ENCODE measurements around the gene RNPEP. TPM values are rescaled to one million over a fixed set of nuclear protein-coding genes. Genes with fewer than 3 reads are reported as not detected.

RNPEP gene
- total RNA-seq, 4 donors from 2014 or later = 44.6 to 129 (median 72.2) TPM

- intact Hi-C loops (cut with DNase I) = no loop called here
These were observed 31.2 kb downstream of the RNPEP start for GRCh38 chr1:202013603-202014002.

GRCh38 chr1:202014060-202014459 is 31.6 kb downstream of the RNPEP start:
- WGBS, 2 donors = 80 to 96% methylated on average over 5 to 6 of the region's 6 CpGs
- H3K36me3 ChIP-seq = peaks cover 0 to 52% (median 14%) of the 10 kb centered on the region in 3 donors

More at GRCh38 chr1:202013603-202014002, 31.2 kb downstream of the RNPEP start:
- 80 to 90% methylated on average over 1 to 6 of the region's 12 CpGs for WGBS, 2 donors
- DNase-seq = no peak
- H3K4me1 ChIP-seq = peaks cover 23 to 91% (median 26%) of the 10 kb centered on the region in 3 donors
- peaks cover 0 to 52% (median 14%) of the 10 kb centered on the region in 3 donors for H3K36me3 ChIP-seq
- peak overlapping the region; percentile 53 to 94 (median 90) for H3K27ac ChIP-seq
- H3K4me3 ChIP-seq = peak overlapping the region; percentile 47 to 63 (median 60)
- H3K27me3 ChIP-seq = peaks cover 0 to 9% (median 0%) of the 10 kb centered on the region in 4 donors
- no peak for TF ChIP-seq POLR2A (IDR thresholded peaks at IDR 0.05)
- TF ChIP-seq CTCF (IDR thresholded peaks at IDR 0.05) = no peak
- no peaks in the 10 kb centered on the region for H3K9me3 ChIP-seq

GRCh38 chr1:202014915-202015661 is 32.6 kb downstream of the RNPEP start:
- no peaks in the 10 kb centered on the region for H3K9me3 ChIP-seq
- peaks cover 0 to 52% (median 14%) of the 10 kb centered on the region in 3 donors for H3K36me3 ChIP-seq
- H3K27me3 ChIP-seq = peaks cover 0 to 9% (median 0%) of the 10 kb centered on the region in 4 donors
- intact Hi-C loops (cut with DNase I) = no loop called here
- H3K4me3 ChIP-seq = peak overlapping the region in 2 of 4 donors; percentile 61 to 63
- H3K27ac ChIP-seq = peak overlapping the region; percentile 52 to 94 (median 76)
- 65 to 72% methylated on average over 11 to 14 of the region's 17 CpGs for WGBS, 2 donors
- H3K4me1 ChIP-seq = peaks cover 16 to 89% (median 19%) of the 10 kb centered on the region in 3 donors
- DNase-seq = no peak
- TF ChIP-seq POLR2A (IDR thresholded peaks at IDR 0.05) (no peak), CTCF (IDR thresholded peaks at IDR 0.05) (no peak)

More at GRCh38 chr1:202014060-202014459, 31.6 kb downstream of the RNPEP start:
- peaks cover 0 to 9% (median 0%) of the 10 kb centered on the region in 4 donors for H3K27me3 ChIP-seq
- peak overlapping the region; percentile 53 to 94 (median 90) for H3K27ac ChIP-seq
- intact Hi-C loops (cut with DNase I) = no loop called here
- peaks cover 23 to 91% (median 24%) of the 10 kb centered on the region in 3 donors for H3K4me1 ChIP-seq
- no peaks in the 10 kb centered on the region for H3K9me3 ChIP-seq
- DNase-seq = no peak
- TF ChIP-seq POLR2A (IDR thresholded peaks at IDR 0.05) (no peak), CTCF (IDR thresholded peaks at IDR 0.05) (no peak)
- H3K4me3 ChIP-seq = peak overlapping the region in 3 of 4 donors; percentile 59 to 63 (median 61)

- TF ChIP-seq CTCF (IDR thresholded peaks at IDR 0.05) = no peak
- peaks cover 15 to 88% (median 19%) of the 10 kb centered on the region in 3 donors for H3K4me1 ChIP-seq
- H3K36me3 ChIP-seq = peaks cover 0 to 52% (median 14%) of the 10 kb centered on the region in 3 donors
- no peaks in the 10 kb centered on the region for H3K9me3 ChIP-seq
- peak overlapping the region in 2 of 4 donors; percentile 61 to 63 for H3K4me3 ChIP-seq
- intact Hi-C loops (cut with DNase I) = no loop called here
- peak overlapping the region; percentile 52 to 94 (median 76) for H3K27ac ChIP-seq
- peaks cover 0 to 9% (median 0%) of the 10 kb centered on the region in 4 donors for H3K27me3 ChIP-seq
- DNase-seq = no peak
- WGBS, 2 donors = 73 to 77% methylated on average over 2 to 3 of the region's 3 CpGs
These were observed 33.2 kb downstream of the RNPEP start for GRCh38 chr1:202015662-202015937.
